Esophagus squamous epithelium (tissue), 4 donors: Measurements from ENCODE around the gene MYBPC3.

ENCODE experiments used
- CTCF ChIP-seq, 6 experiments: fragments of 450-650 bp in 4 of 6; fragments of 200-600 bp in 2 of 6; sonication (generic) in 2 of 6; IDR thresholded peaks; one replicate each; pipeline ENCODE4 v1.5.1; 2016 to 2019; ENCODE audit warnings: antibody characterized with exemption in 6 of 6, mild to moderate bottlenecking in 4 of 6, moderate library complexity in 4 of 6
- POLR2A ChIP-seq, 4 donors: fragments of 450-650 bp; IDR thresholded peaks; one replicate each; pipeline ENCODE4 v1.6.1; 2017; ENCODE audit warnings: antibody characterized with exemption in 4 of 4, mild to moderate bottlenecking in 4 of 4, moderate library complexity in 3 of 4

- no peak for TF ChIP-seq CTCF (IDR thresholded peaks at IDR 0.05)
- no peak for TF ChIP-seq POLR2A (IDR thresholded peaks at IDR 0.05)
Measured at GRCh38 chr11:47349521-47350095, 2.9 kb downstream of the MYBPC3 start.
